A549 (cell line): Measurements from ENCODE around the gene SUPT20H.

Experiments
- CBX2 ChIP-seq: fragments of 200-600 bp; sonication (generic); IDR thresholded peaks from 2 replicates; pipeline ENCODE4 v1.6.1; 2016; ENCODE audit warnings: low read depth, mild to moderate bottlenecking, borderline replicate concordance
- CTCF ChIP-seq: fragments of >200 bp; sonication (Bioruptor Twin); formaldehyde crosslinking; IDR thresholded peaks from 3 replicates; pipeline ENCODE4 v1.5.1; 2016
- EP300 ChIP-seq, 2 experiments: fragments of >200 bp; sonication (Bioruptor Twin); formaldehyde crosslinking; IDR thresholded peaks; 2 replicates in 1 of 2; 3 replicates in 1 of 2; pipeline ENCODE4 v1.6.1; 2016 to 2017
- FOSL2 ChIP-seq, 2 experiments: fragments of 450-650 bp in 1 of 2; fragments of >200 bp in 1 of 2; sonication (Bioruptor Twin) in 1 of 2; formaldehyde crosslinking; IDR thresholded peaks; 2 replicates each; pipeline versions ENCODE4 v1.5.0 to v1.6.1; 2016 to 2020; ENCODE audit warnings: mild to moderate bottlenecking in 1 of 2, moderate library complexity in 1 of 2
- KDM1A ChIP-seq: fragments of 200-600 bp; sonication (generic); IDR thresholded peaks from 2 replicates; pipeline ENCODE4 v1.6.1; 2016; ENCODE audit warnings: low read depth, mild to moderate bottlenecking
- MAFK ChIP-seq: fragments of 450-650 bp; IDR thresholded peaks from 2 replicates; pipeline ENCODE4 v1.6.1; 2014; ENCODE audit not compliant: partially characterized antibody
- MAX ChIP-seq: IDR thresholded peaks from 2 replicates; pipeline ENCODE4 v1.6.1; 2012
- MYC ChIP-seq: IDR thresholded peaks from 2 replicates; pipeline ENCODE4 v1.6.1; 2012; ENCODE audit warnings: mild to moderate bottlenecking, inconsistent platforms, low read length, improper control_type of control experiment, borderline replicate concordance
- POLR2A ChIP-seq: IDR thresholded peaks from 2 replicates; pipeline ENCODE4 v1.6.1; 2012; ENCODE audit warnings: mild to moderate bottlenecking, low read length
- POLR2AphosphoS2 ChIP-seq: conservative IDR thresholded peaks from 2 replicates; pipeline ENCODE4 v1.6.1; 2012; ENCODE audit warnings: low read length, improper control_type of control experiment, inconsistent platforms
- REST ChIP-seq: fragments of 200-600 bp; sonication (generic); IDR thresholded peaks from 2 replicates; pipeline ENCODE4 v1.6.1; 2016; ENCODE audit warnings: antibody characterized with exemption, mild to moderate bottlenecking, moderate library complexity
- RFX5 ChIP-seq: fragments of 450-650 bp; IDR thresholded peaks from 2 replicates; pipeline ENCODE4 v1.7.1; 2014; ENCODE audit warnings: antibody characterized with exemption, mild to moderate bottlenecking, moderate library complexity
- SMC3 ChIP-seq: fragments of >200 bp; sonication (Bioruptor Twin); formaldehyde crosslinking; IDR thresholded peaks from 3 replicates; pipeline ENCODE4 v1.6.1; 2018; ENCODE audit warnings: inconsistent platforms
- TP53 ChIP-seq: fragments of 250-450 bp; sonication (Bioruptor Pico); IDR thresholded peaks from 2 replicates; pipeline ENCODE4 v1.5.0; 2021; ENCODE audit warnings: mild to moderate bottlenecking, moderate library complexity

- TF ChIP-seq MYC (no peak), MAX (no peak), CTCF (no peak), POLR2AphosphoS2 (no peak), EP300 (IDR thresholded peaks at IDR 0.05) (no peak), REST (no peak), RFX5 (no peak), POLR2A (no peak), CBX2 (no peak), MAFK (no peak), SMC3 (no peak), KDM1A (no peak), TP53 (CRISPR knock-in tag) (no peak), FOSL2 (IDR thresholded peaks at IDR 0.05) (no peak), FOSL2 (CRISPR knock-in tag; IDR thresholded peaks at IDR 0.05) (no peak)
Measured at GRCh38 chr13:37105251-37105714, 45.8 kb upstream of the SUPT20H start, which contains the start of gene CSNK1A1L.
